Caco-2 (cell line): Measurements from ENCODE around the gene PLB1. TPM values are rescaled to one million over a fixed set of nuclear protein-coding genes. Genes with fewer than 3 reads are reported as not detected.
A peak's percentile ranks its signal among the peaks of the same experiment; 100 is the strongest.

Source experiments
- BruUV-seq: library from RNA; stranded (reverse); fragments of 400-500 nt; replicated peaks from 2 replicates; lab custom pipeline; 2021; lab: Mats Ljungman, UMichigan
- CTCF ChIA-PET: fragments of 300-600 bp; sonication (Branson Sonifier 250); formaldehyde crosslinking; loops from one replicate; lab custom pipeline; 2022; ENCODE audit warnings: antibody characterized with exemption; lab: Charles Lee
- POLR2A ChIA-PET: fragments of 300-600 bp; sonication (Branson Sonifier 250); formaldehyde crosslinking; loops from one replicate; lab custom pipeline; 2022; ENCODE audit warnings: antibody characterized with exemption; lab: Charles Lee
- DNase-seq, 2 experiments: peaks; one replicate each; pipeline versions ENCODE4 v3.0.0 to v3.0.0-alpha.2; 2020 to 2022
- H3K27me3 ChIP-seq: replicated peaks from 2 replicates; pipeline ENCODE4 v1.6.0; 2011; ENCODE audit warnings: low read length; ENCODE audit not compliant: control insufficient read depth, insufficient read depth
- H3K36me3 ChIP-seq: 2 replicates; pipeline ENCODE4 v1.5.1; 2011; ENCODE audit warnings: low read length; ENCODE audit not compliant: control insufficient read depth, insufficient read depth
- H3K4me1 ChIP-seq: fragments of 250-450 bp; sonication (Bioruptor Pico); 2 replicates; pipeline ENCODE4 v1.5.1; 2020; ENCODE audit warnings: mild to moderate bottlenecking
- H3K4me3 ChIP-seq: 2 replicates; pipeline ENCODE4 v1.5.1; 2011; ENCODE audit warnings: low read depth, mild to moderate bottlenecking, control low read depth, low read length
- H3K9me3 ChIP-seq: fragments of 250-450 bp; sonication (Bioruptor Pico); 2 replicates; pipeline ENCODE4 v1.5.1; 2020; ENCODE audit warnings: mild to moderate bottlenecking, moderate library complexity
- H3K27ac Mint-ChIP-seq: one replicate; pipeline ENCODE4 v1.8.0; 2022; ENCODE audit warnings: mixed read lengths; ENCODE audit not compliant: unreplicated experiment
- H3K27me3 Mint-ChIP-seq: one replicate; pipeline ENCODE4 v1.8.0; 2022; ENCODE audit warnings: mixed read lengths; ENCODE audit not compliant: insufficient read depth, unreplicated experiment
- H3K36me3 Mint-ChIP-seq: one replicate; pipeline ENCODE4 v1.8.0; 2022; ENCODE audit warnings: mild to moderate bottlenecking, mixed read lengths; ENCODE audit not compliant: insufficient read depth, unreplicated experiment
- H3K4me1 Mint-ChIP-seq: one replicate; pipeline ENCODE4 v1.8.0; 2022; ENCODE audit warnings: low read depth, mixed read lengths; ENCODE audit not compliant: unreplicated experiment
- H3K4me3 Mint-ChIP-seq: one replicate; pipeline ENCODE4 v1.8.0; 2022; ENCODE audit warnings: mild to moderate bottlenecking, moderate library complexity, mixed read lengths; ENCODE audit not compliant: unreplicated experiment
- H3K9me3 Mint-ChIP-seq: one replicate; pipeline ENCODE4 v1.8.0; 2022; ENCODE audit warnings: mixed read lengths; ENCODE audit not compliant: unreplicated experiment
- CTCF ChIP-seq, 2 experiments: fragments of 200-600 bp in 1 of 2; IDR thresholded peaks; 1 replicate in 1 of 2; 2 replicates in 1 of 2; pipeline versions ENCODE4 v1.5.1 to v1.8.0; 2011 to 2022; ENCODE audit warnings: antibody characterized with exemption in 1 of 2, control low read depth in 1 of 2, inconsistent platforms in 1 of 2, low read depth in 1 of 2, low read length in 1 of 2, mild to moderate bottlenecking in 1 of 2, moderate library complexity in 1 of 2; ENCODE audit not compliant: insufficient read depth in 1 of 2, severe bottlenecking in 1 of 2, unreplicated experiment in 1 of 2
- intact Hi-C: fragments of 100-400 bp; cut with micrococcal nuclease; formaldehyde crosslinking; loops from one replicate; pipeline ENCODE4 v1.10.0; 2022; ENCODE audit not compliant: unreplicated experiment
- total RNA-seq: library from RNA; stranded (reverse); gene quantifications from 2 replicates; pipeline ENCODE4 v1.2.3, GENCODE V29; 2022

Gene PLB1
- total RNA-seq, 1 experiment from 2014 or later = 2.8 TPM

- Mint-ChIP-seq H3K27ac (peak overlapping the region; percentile 48), H3K36me3 (no peaks in the 10 kb centered on the region), H3K4me3 (no peak overlapping the region), H3K9me3 (no peaks in the 10 kb centered on the region), H3K27me3 (no peaks in the 10 kb centered on the region), H3K4me1 (peaks cover 11% of the 10 kb centered on the region)
- no peaks in the 10 kb centered on the region for H3K36me3 ChIP-seq
- H3K4me3 ChIP-seq = no peak overlapping the region
- BruUV-seq = no TSS peak
- TF ChIP-seq CTCF (IDR thresholded peaks at IDR 0.05; ENCODE audit: insufficient read depth in 1 of 2, low read depth in 1 of 2, low read length in 1 of 2, severe bottlenecking in 1 of 2, unreplicated experiment in 1 of 2) = no peak
- ChIA-PET CTCF (interaction anchor here (0.6 to 2.6 kb wide), 3 partner anchors 10 to 234 kb away, joined by 3 to 7 read pairs (median 3); no protein-coding TSS in a partner anchor), POLR2A (no interaction called here)
- no peaks in the 10 kb centered on the region for H3K27me3 ChIP-seq
- peak; percentile 22 to 63 for DNase-seq
- no peaks in the 10 kb centered on the region for H3K9me3 ChIP-seq
- intact Hi-C loops = no loop called here
- peaks cover 13% of the 10 kb centered on the region for H3K4me1 ChIP-seq
Observed at GRCh38 chr2:28583899-28584553, 88.2 kb downstream of the PLB1 start.

DNA sequence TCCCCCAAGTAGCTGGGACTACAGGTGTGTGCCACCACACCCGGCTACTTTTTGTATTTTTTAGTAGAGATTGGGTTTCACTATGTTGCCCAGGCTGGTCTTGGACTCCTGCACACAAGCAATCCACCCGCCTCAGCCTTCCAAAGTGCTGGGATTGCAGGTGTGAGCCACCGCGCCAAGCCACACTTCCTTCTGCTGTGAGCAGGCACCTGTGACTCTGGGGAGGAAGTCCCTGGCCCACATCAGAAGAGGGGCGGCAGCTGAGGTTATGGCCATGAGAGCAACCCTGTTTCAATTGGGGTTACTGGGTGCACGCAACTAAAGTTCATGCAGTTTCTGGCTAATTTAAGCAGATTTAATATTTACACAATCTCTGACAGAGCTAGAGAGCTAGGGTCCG lies 91.0 kb downstream of the PLB1 start:
- Histone ChIP-seq H3K27me3 (no peaks in the 10 kb centered on the region), H3K4me1 (peaks cover 13% of the 10 kb centered on the region), H3K4me3 (no peak overlapping the region), H3K36me3 (no peaks in the 10 kb centered on the region), H3K9me3 (no peaks in the 10 kb centered on the region)
- DNase-seq = no peak
- POLR2A ChIA-PET = no interaction called here
- Mint-ChIP-seq H3K36me3 (no peaks in the 10 kb centered on the region), H3K27me3 (no peaks in the 10 kb centered on the region), H3K9me3 (no peaks in the 10 kb centered on the region), H3K4me1 (peaks cover 11% of the 10 kb centered on the region), H3K4me3 (no peak overlapping the region), H3K27ac (no peak overlapping the region)
- BruUV-seq = no TSS peak
- CTCF ChIA-PET = no interaction called here
- no peak for TF ChIP-seq CTCF (IDR thresholded peaks at IDR 0.05; ENCODE audit: insufficient read depth in 1 of 2, low read depth in 1 of 2, low read length in 1 of 2, severe bottlenecking in 1 of 2, unreplicated experiment in 1 of 2)
- intact Hi-C loops = no loop called here

DNA sequence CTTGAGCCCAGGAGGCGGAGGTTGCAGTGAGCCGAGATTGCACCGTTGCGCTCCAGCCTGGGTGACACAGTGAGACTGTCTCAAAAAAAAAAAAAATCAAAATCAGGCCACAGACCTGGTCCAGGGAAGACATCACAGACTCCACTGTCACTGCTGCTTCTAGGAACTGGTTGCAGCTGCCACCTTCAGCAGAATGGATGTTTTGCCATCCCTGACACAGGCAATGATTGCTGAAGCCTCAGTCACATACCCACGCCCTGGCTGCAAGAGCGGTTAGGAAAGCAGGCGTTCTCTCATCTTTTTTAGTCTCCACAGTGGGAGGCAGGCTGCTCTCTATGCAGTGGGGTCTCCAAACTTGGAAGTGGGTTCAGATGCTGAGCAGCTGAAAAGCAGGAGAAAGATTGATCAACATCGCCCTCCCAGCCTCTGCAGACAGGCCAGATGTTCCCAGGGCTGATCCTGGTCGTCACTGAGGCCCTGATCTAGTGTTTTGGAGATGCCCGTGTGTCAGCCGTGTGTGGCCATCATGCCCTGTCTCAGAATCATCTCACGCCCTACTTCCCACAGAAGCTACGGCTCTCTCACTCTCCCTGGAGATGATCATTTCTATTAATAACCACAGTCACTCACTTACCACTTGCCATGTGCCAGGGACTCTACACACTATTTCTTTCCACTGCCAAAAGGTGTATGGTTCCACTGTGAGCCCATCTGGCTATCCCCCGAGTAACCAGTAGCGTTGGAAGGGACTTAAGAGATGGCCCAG lies 91.8 kb downstream of the PLB1 start:
- H3K36me3 ChIP-seq = no peaks in the 10 kb centered on the region
- no peaks in the 10 kb centered on the region for H3K9me3 Mint-ChIP-seq
- no peaks in the 10 kb centered on the region for H3K27me3 Mint-ChIP-seq
- no peaks in the 10 kb centered on the region for H3K9me3 ChIP-seq
- no peak for TF ChIP-seq CTCF (IDR thresholded peaks at IDR 0.05; ENCODE audit: insufficient read depth in 1 of 2, low read depth in 1 of 2, low read length in 1 of 2, severe bottlenecking in 1 of 2, unreplicated experiment in 1 of 2)
- POLR2A ChIA-PET = no interaction called here
- H3K4me3 Mint-ChIP-seq = no peak overlapping the region
- DNase-seq = no peak
- intact Hi-C loops = no loop called here
- peaks cover 11% of the 10 kb centered on the region for H3K4me1 Mint-ChIP-seq
- no peaks in the 10 kb centered on the region for H3K36me3 Mint-ChIP-seq
- no peaks in the 10 kb centered on the region for H3K27me3 ChIP-seq
- peaks cover 13% of the 10 kb centered on the region for H3K4me1 ChIP-seq
- H3K27ac Mint-ChIP-seq = no peak overlapping the region
- CTCF ChIA-PET = no interaction called here
- no peak overlapping the region for H3K4me3 ChIP-seq
- no TSS peak for BruUV-seq
